Fibroblast of lung (primary cell): Measurements from ENCODE around the gene CGB2. TPM values are rescaled to one million over a fixed set of nuclear protein-coding genes. Genes with fewer than 3 reads are reported as not detected.
A peak's percentile ranks its signal among the peaks of the same experiment; 100 is the strongest.

Experiments used
- DNase-seq, 2 donors: peaks; one replicate each; pipeline versions ENCODE4 v3.0.0 to v3.0.0-alpha.2; 2010; ENCODE audit warnings: low read depth in 2 of 2
- H2AFZ ChIP-seq: 2 replicates; pipeline ENCODE4 v1.5.1; 2012; ENCODE audit warnings: low read length, control low read depth, inconsistent platforms
- H3K27ac ChIP-seq: 2 replicates; pipeline ENCODE4 v1.5.1; 2011; ENCODE audit warnings: low read length, control low read depth; ENCODE audit not compliant: insufficient read depth
- H3K27me3 ChIP-seq: 2 replicates; pipeline ENCODE4 v1.5.1; 2011; ENCODE audit warnings: mild to moderate bottlenecking, low read length; ENCODE audit not compliant: control insufficient read depth, insufficient read depth
- H3K36me3 ChIP-seq: 2 replicates; pipeline ENCODE4 v1.5.1; 2011; ENCODE audit warnings: low read length; ENCODE audit not compliant: control insufficient read depth, insufficient read depth
- H3K4me1 ChIP-seq: 2 replicates; pipeline ENCODE4 v1.5.1; 2011; ENCODE audit warnings: low read length; ENCODE audit not compliant: control insufficient read depth, insufficient read depth; ENCODE audit errors: extremely low read depth
- H3K4me2 ChIP-seq: 2 replicates; pipeline ENCODE4 v1.5.1; 2011; ENCODE audit warnings: low read length, control low read depth; ENCODE audit not compliant: insufficient read depth; ENCODE audit errors: extremely low read depth
- H3K4me3 ChIP-seq, 4 experiments: fragments of 200-600 bp in 1 of 4; sonication (generic) in 1 of 4; replicated peaks in 1 of 4; 2 replicates each; pipeline ENCODE4 v1.5.1; 2011 to 2016; ENCODE audit warnings: low read length in 4 of 4, low read depth in 3 of 4, mild to moderate bottlenecking in 3 of 4, control low read depth in 2 of 4, inconsistent platforms in 1 of 4, mixed read lengths in 1 of 4; ENCODE audit not compliant: insufficient read depth in 1 of 4; ENCODE audit errors: control extremely low read depth in 1 of 4
- H3K79me2 ChIP-seq: 2 replicates; pipeline ENCODE4 v1.5.1; 2012; ENCODE audit warnings: mild to moderate bottlenecking, low read length, inconsistent platforms; ENCODE audit not compliant: control insufficient read depth, insufficient read depth
- H3K9ac ChIP-seq: 2 replicates; pipeline ENCODE4 v1.5.1; 2011; ENCODE audit warnings: mild to moderate bottlenecking, low read length, control low read depth; ENCODE audit not compliant: insufficient read depth
- H3K9me3 ChIP-seq: 2 replicates; pipeline ENCODE4 v1.5.1; 2012; ENCODE audit warnings: low read depth, low read length; ENCODE audit not compliant: control insufficient read depth, insufficient read depth
- H4K20me1 ChIP-seq: 2 replicates; pipeline ENCODE4 v1.5.1; 2011; ENCODE audit warnings: low read length; ENCODE audit not compliant: control insufficient read depth, insufficient read depth; ENCODE audit errors: extremely low read depth
- CTCF ChIP-seq, 2 donors: IDR thresholded peaks in 1 of 2; conservative IDR thresholded peaks in 1 of 2; 1 replicate in 1 of 2; 2 replicates in 1 of 2; pipeline ENCODE4 v1.5.1; 2011 to 2012; ENCODE audit warnings: low read length in 2 of 2, control low read depth in 1 of 2, inconsistent platforms in 1 of 2, low read depth in 1 of 2, mild to moderate bottlenecking in 1 of 2
- EZH2 ChIP-seq: IDR thresholded peaks from 2 replicates; pipeline ENCODE4 v1.5.1; 2012; ENCODE audit warnings: low read length, control low read depth, mild to moderate bottlenecking; ENCODE audit errors: missing control alignments
- polyA plus RNA-seq, 2 donors: library from polyadenylated mRNA; depleted of rRNA in 1 of 2; stranded (reverse) in 1 of 2; unstranded in 1 of 2; fragments of >200 nt; gene quantifications; 2 replicates each; pipeline ENCODE4 v1.2.1, GENCODE V29; 2011 to 2012; ENCODE audit warnings: missing spikeins in 1 of 2
- total RNA-seq: library from RNA; depleted of rRNA; stranded (reverse); fragments of >200 nt; gene quantifications from 2 replicates; pipeline ENCODE4 v1.2.1, GENCODE V29; 2014

The CGB2 gene
- total and polyA plus RNA-seq, 2 donors (not counting 1 experiment from before 2014, with no cell fraction given): not detected

GRCh38 chr19:48999481-49000325 lies 32.0 kb upstream of the CGB2 start:
- no peak overlapping the region for H3K9ac ChIP-seq
- H3K9me3 ChIP-seq: no peaks in the 10 kb centered on the region
- no peak overlapping the region for H3K4me3 ChIP-seq
- peaks cover 7% of the 10 kb centered on the region for H3K36me3 ChIP-seq
- H3K4me2 ChIP-seq: no peak overlapping the region
- H3K27ac ChIP-seq: no peak overlapping the region
- no peak overlapping the region for H2AFZ ChIP-seq
- H3K79me2 ChIP-seq: peaks cover 31% of the 10 kb centered on the region
- no peaks in the 10 kb centered on the region for H3K27me3 ChIP-seq
- peaks cover 5% of the 10 kb centered on the region for H3K4me1 ChIP-seq
- peak; percentile 62 to 64 for DNase-seq
- TF ChIP-seq EZH2 (no peak), CTCF (conservative IDR thresholded peaks at IDR 0.05 in 1 of 2, IDR thresholded peaks at IDR 0.05 in 1 of 2; ENCODE audit: low read depth in 1 of 2, low read length in 2 of 2) (peak; percentile 61 to 85)
- H4K20me1 ChIP-seq: no peaks in the 10 kb centered on the region

GRCh38 chr19:49004133-49004532 lies 27.6 kb upstream of the CGB2 start:
- Histone ChIP-seq H3K4me3 (no peak overlapping the region), H3K9me3 (no peaks in the 10 kb centered on the region), H3K79me2 (peaks cover 3% of the 10 kb centered on the region), H3K27ac (no peak overlapping the region), H4K20me1 (no peaks in the 10 kb centered on the region), H3K4me2 (no peak overlapping the region), H3K9ac (no peak overlapping the region), H2AFZ (no peak overlapping the region), H3K36me3 (peaks cover 23% of the 10 kb centered on the region), H3K27me3 (no peaks in the 10 kb centered on the region), H3K4me1 (no peaks in the 10 kb centered on the region)
- no peak for DNase-seq
- TF ChIP-seq CTCF (conservative IDR thresholded peaks at IDR 0.05 in 1 of 2, IDR thresholded peaks at IDR 0.05 in 1 of 2; ENCODE audit: low read depth in 1 of 2, low read length in 2 of 2) (no peak), EZH2 (no peak)

- H3K27ac ChIP-seq: no peak overlapping the region
- H3K4me2 ChIP-seq: no peak overlapping the region
- no peaks in the 10 kb centered on the region for H3K9me3 ChIP-seq
- no peaks in the 10 kb centered on the region for H4K20me1 ChIP-seq
- no peak overlapping the region for H3K4me3 ChIP-seq
- no peak for DNase-seq
- H3K4me1 ChIP-seq: no peaks in the 10 kb centered on the region
- TF ChIP-seq EZH2 (no peak), CTCF (conservative IDR thresholded peaks at IDR 0.05 in 1 of 2, IDR thresholded peaks at IDR 0.05 in 1 of 2; ENCODE audit: low read depth in 1 of 2, low read length in 2 of 2) (no peak)
- H3K9ac ChIP-seq: no peak overlapping the region
- no peaks in the 10 kb centered on the region for H3K27me3 ChIP-seq
- H3K36me3 ChIP-seq: peaks cover 27% of the 10 kb centered on the region
- H2AFZ ChIP-seq: no peak overlapping the region
- no peaks in the 10 kb centered on the region for H3K79me2 ChIP-seq
Observed at GRCh38 chr19:49004964-49005614, 26.6 kb upstream of the CGB2 start.
